ENCODE measurements around the gene FKBP2.

- TF ChIP-seq AFF4 (CRISPR knock-in tag; IDR thresholded peaks at IDR 0.05; ENCODE audit: borderline replicate concordance) (no peak), CTCF (IDR thresholded peaks at IDR 0.05) (no peak), CREB1 (CRISPR knock-in tag; IDR thresholded peaks at IDR 0.05) (no peak), CBFB (CRISPR knock-in tag; IDR thresholded peaks at IDR 0.05; ENCODE audit: low read depth) (no peak), ZBTB21 (CRISPR knock-in tag; IDR thresholded peaks at IDR 0.05; ENCODE audit: borderline replicate concordance) (no peak), MAX (CRISPR knock-in tag; IDR thresholded peaks at IDR 0.05) (no peak), USF1 (CRISPR knock-in tag; IDR thresholded peaks at IDR 0.05) (no peak), OVOL2 (CRISPR knock-in tag; IDR thresholded peaks at IDR 0.05; ENCODE audit: borderline replicate concordance) (no peak), ZNF121 (CRISPR knock-in tag; IDR thresholded peaks at IDR 0.05) (no peak), ZNF416 (CRISPR knock-in tag; IDR thresholded peaks at IDR 0.05) (no peak), SMAD3 (CRISPR knock-in tag; IDR thresholded peaks at IDR 0.05; ENCODE audit: borderline replicate concordance) (no peak), JUN (CRISPR knock-in tag; IDR thresholded peaks at IDR 0.05) (no peak), NR1H2 (CRISPR knock-in tag; IDR thresholded peaks at IDR 0.05) (no peak), SOX15 (CRISPR knock-in tag; IDR thresholded peaks at IDR 0.05) (no peak)
These were observed 37.3 kb upstream of the FKBP2 start for GRCh38 chr11:64203421-64204079.

Measured in WTC11 (cell line).